ENCODE data around the gene SLC20A1.

The SLC20A1 gene

GRCh38 chr2:112626604-112627059 lies 19.1 kb upstream of the SLC20A1 start:
- DNase-seq = peak; percentile 69 to 75

- DNase-seq = peak; percentile 92 to 94
Measured at GRCh38 chr2:112627060-112628040, 18.4 kb upstream of the SLC20A1 start.

- DNase-seq = no peak
Measured at GRCh38 chr2:112629224-112629623, 16.5 kb upstream of the SLC20A1 start.

- DNase-seq = no peak
Measured at GRCh38 chr2:112629823-112630222, 15.9 kb upstream of the SLC20A1 start.

GRCh38 chr2:112630268-112630667 lies 15.5 kb upstream of the SLC20A1 start:
- DNase-seq = no peak

- DNase-seq = no peak
Measured at GRCh38 chr2:112633708-112634107, 12.0 kb upstream of the SLC20A1 start.

- DNase-seq = no peak
Measured at GRCh38 chr2:112634153-112634873, 11.4 kb upstream of the SLC20A1 start.

GRCh38 chr2:112634874-112635157 lies 10.9 kb upstream of the SLC20A1 start:
- no peak for DNase-seq

- no peak for DNase-seq
Measured at GRCh38 chr2:112636605-112637288, 9.0 kb upstream of the SLC20A1 start.

GRCh38 chr2:112637289-112637660 lies 8.5 kb upstream of the SLC20A1 start:
- no peak for DNase-seq

GRCh38 chr2:112639936-112640335 lies 5.8 kb upstream of the SLC20A1 start:
- no peak for DNase-seq

- no peak for DNase-seq
Measured at GRCh38 chr2:112640467-112640799, 5.3 kb upstream of the SLC20A1 start.

- no peak for DNase-seq
Measured at GRCh38 chr2:112640800-112641675, 4.7 kb upstream of the SLC20A1 start.

GRCh38 chr2:112641701-112642100 lies 4.0 kb upstream of the SLC20A1 start:
- DNase-seq = no peak

GRCh38 chr2:112642561-112642960 lies 3.2 kb upstream of the SLC20A1 start:
- DNase-seq = no peak

- DNase-seq = no peak
Measured at GRCh38 chr2:112642966-112643365, 2.8 kb upstream of the SLC20A1 start.

- no peak for DNase-seq
Measured at GRCh38 chr2:112643488-112643887, 2.3 kb upstream of the SLC20A1 start.

GRCh38 chr2:112644155-112644932 lies 1.4 kb upstream of the SLC20A1 start:
- no peak for DNase-seq

- DNase-seq = no peak
Measured at GRCh38 chr2:112644933-112645309, 818 bp upstream of the SLC20A1 start.

- DNase-seq = no peak
Measured at GRCh38 chr2:112646102-112646719, 472 bp downstream of the SLC20A1 start.
